T-helper 1 cell (primary cell): ENCODE measurements around the gene ELF4.
A peak's percentile ranks its signal among the peaks of the same experiment; 100 is the strongest.

ENCODE experiments used
- DNase-seq, 5 donors: peaks; one replicate each; pipeline ENCODE4 v3.0.0-alpha.2; 2012 to 2020

ELF4 gene

DNA sequence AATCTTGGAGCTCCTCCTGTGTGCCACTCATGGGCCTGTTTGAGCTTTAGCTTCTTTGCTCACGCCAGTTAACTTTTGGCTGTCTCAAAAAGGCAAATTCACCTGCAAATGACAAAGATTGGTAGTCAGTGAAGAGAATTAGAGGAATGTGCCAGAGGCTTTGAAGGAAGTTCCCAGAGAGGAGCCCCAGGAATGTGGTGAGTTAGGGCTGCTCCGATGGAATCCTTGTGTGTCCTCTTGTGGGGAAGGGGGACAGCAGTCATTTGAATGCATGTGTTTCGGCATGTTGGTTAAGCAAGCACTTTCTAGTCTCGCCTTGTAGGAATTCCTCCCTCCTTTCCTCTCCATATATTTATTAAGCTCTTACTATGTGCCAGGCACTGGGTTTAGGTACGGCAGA, 62.9 kb downstream of the ELF4 start:
- DNase-seq: no peak

- no peak for DNase-seq
Observed at GRCh38 chrX:130039847-130040246, 70.5 kb downstream of the ELF4 start.

GRCh38 chrX:130034178-130034577, 76.1 kb downstream of the ELF4 start:
- no peak for DNase-seq

GRCh38 chrX:130032552-130032951, 77.7 kb downstream of the ELF4 start:
- DNase-seq: no peak

DNA sequence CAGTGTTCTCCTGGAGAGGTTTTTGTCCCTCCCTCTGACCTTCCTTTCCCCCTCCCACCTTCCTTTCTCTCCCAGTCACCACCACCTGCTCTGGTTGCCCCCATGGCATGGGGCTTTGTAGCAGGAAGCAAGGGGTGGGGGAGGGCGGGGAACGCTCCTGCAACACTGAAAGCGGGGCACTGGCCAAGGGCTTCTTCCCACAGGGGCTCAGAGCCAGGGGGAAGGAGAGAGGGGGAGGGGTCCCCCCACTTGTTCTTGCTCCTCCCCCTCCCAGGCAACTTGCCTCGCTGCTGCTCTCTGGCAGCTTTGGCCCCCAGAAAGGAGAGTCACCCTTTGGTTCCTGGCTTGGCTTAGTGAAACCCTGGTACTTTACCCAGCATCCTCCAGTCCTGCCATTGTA, 79.5 kb downstream of the ELF4 start:
- no peak for DNase-seq

DNA sequence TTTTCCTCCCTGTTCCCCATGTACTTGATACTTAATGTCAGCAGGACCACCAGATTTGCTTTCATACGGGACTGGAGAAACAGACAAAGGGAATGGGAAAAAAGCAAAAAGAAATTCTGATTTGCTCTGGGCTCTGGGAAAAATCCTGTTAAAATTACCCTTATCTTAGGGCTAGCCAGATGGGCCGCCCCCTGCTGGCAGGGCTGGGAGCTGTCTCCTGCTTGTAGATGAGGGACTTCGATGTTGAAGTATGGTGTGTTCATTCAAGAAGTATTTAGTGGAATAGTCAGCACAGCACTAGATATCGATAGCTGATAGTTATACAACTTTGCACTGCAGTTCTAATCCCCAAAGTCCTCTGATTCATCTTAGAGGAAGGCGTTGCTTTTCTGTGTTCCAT, 82.1 kb downstream of the ELF4 start:
- DNase-seq: peak; percentile 13 to 43 (median 36)

DNA sequence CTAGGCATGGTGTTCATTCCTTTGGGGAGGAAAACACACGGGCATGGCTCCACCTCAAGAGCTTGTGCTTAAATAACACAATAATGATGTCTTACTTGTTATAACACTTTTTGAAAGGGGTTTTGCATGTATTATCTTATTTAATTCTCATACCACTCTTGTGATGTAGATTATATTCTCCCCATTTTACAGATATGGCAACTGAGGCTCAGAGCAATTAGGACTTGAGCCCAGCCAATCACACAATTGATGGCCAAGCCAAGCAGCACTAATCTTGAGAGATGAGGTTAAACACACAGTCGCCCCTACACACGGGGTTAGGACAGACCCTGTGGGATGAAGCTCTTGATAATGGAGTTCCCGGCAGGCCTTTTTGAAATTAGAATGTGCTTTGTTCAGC, 82.7 kb downstream of the ELF4 start:
- DNase-seq: no peak

GRCh38 chrX:130025256-130025655, 85.0 kb downstream of the ELF4 start:
- DNase-seq: no peak

- peak; percentile 65 to 88 (median 72) for DNase-seq
Observed at GRCh38 chrX:130024127-130024526, 86.2 kb downstream of the ELF4 start.

- no peak for DNase-seq
Observed at GRCh38 chrX:130020661-130021324, 89.5 kb downstream of the ELF4 start.

GRCh38 chrX:130018143-130018542, 92.2 kb downstream of the ELF4 start:
- no peak for DNase-seq

GRCh38 chrX:130015181-130015580, 95.1 kb downstream of the ELF4 start:
- DNase-seq: no peak
